Endothelial cell of umbilical vein (primary cell): Measurements from ENCODE around the gene PRKCQ.

Source experiments
- EZH2 ChIP-seq: IDR thresholded peaks from 2 replicates; pipeline ENCODE4 v1.6.1; 2012; ENCODE audit warnings: borderline replicate concordance, low read depth, mild to moderate bottlenecking, moderate library complexity, low read length, inconsistent platforms; ENCODE audit not compliant: severe bottlenecking
- POLR2A ChIP-seq: IDR thresholded peaks from 2 replicates; pipeline ENCODE4 v1.6.1; 2012; ENCODE audit warnings: low read depth, mild to moderate bottlenecking, control low read depth, low read length
- TF ChIP-seq, protein P1 (sequence below), 2 donors: IDR thresholded peaks; 1 replicate in 1 of 2; 2 replicates in 1 of 2; pipeline ENCODE4 v1.5.1; 2011; ENCODE audit warnings: low read length in 2 of 2, mild to moderate bottlenecking in 2 of 2, moderate library complexity in 2 of 2, control low read depth in 1 of 2, inconsistent platforms in 1 of 2, low read depth in 1 of 2; ENCODE audit not compliant: insufficient read depth in 1 of 2; ENCODE audit errors: extremely low read depth in 1 of 2

DNA sequence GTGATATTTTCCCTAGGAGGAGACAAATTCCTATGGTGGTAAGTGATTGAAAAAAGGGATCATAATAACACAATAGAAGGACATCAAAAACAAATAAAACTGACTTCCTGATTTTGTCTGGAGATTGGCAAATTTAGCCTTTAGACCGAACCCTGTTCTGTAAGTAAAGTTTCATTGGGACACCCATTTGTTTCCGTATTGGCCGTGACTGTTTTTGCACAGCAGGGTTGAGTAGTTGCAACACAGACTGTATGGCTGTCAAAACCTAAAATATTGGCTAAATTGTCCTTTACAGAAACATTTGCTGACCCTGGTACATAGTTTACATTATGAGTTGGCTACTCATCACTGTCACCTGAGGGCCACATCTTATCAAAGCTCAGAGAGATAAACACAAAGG is 168.6 kb downstream of the PRKCQ start:
- TF ChIP-seq, protein P1, sequence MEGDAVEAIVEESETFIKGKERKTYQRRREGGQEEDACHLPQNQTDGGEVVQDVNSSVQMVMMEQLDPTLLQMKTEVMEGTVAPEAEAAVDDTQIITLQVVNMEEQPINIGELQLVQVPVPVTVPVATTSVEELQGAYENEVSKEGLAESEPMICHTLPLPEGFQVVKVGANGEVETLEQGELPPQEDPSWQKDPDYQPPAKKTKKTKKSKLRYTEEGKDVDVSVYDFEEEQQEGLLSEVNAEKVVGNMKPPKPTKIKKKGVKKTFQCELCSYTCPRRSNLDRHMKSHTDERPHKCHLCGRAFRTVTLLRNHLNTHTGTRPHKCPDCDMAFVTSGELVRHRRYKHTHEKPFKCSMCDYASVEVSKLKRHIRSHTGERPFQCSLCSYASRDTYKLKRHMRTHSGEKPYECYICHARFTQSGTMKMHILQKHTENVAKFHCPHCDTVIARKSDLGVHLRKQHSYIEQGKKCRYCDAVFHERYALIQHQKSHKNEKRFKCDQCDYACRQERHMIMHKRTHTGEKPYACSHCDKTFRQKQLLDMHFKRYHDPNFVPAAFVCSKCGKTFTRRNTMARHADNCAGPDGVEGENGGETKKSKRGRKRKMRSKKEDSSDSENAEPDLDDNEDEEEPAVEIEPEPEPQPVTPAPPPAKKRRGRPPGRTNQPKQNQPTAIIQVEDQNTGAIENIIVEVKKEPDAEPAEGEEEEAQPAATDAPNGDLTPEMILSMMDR (IDR thresholded peaks at IDR 0.05; ENCODE audit: extremely low read depth in 1 of 2, insufficient read depth in 1 of 2, low read depth in 1 of 2, low read length in 2 of 2) = no peak
- TF ChIP-seq EZH2 (no peak), POLR2A (no peak)
